Left ventricle myocardium inferior (tissue), 1 donor: ENCODE data around the gene SRF. TPM values are rescaled to one million over a fixed set of nuclear protein-coding genes. Genes with fewer than 3 reads are reported as not detected.
"Not testable (repeated sequence)": the region's sequence is repeated elsewhere in the genome, so short reads cannot be mapped to it uniquely, and the experiment has no call there.

Experiments used
- DNase-seq: peaks from one replicate; pipeline ENCODE4 v3.0.0-alpha.2; 2020
- H3K27ac ChIP-seq: fragments of 200-600 bp; replicated peaks from 2 replicates; pipeline ENCODE4 v1.8.0; 2021
- H3K27me3 ChIP-seq: fragments of 200-600 bp; 2 replicates; pipeline ENCODE4 v1.8.0; 2021; ENCODE audit warnings: low read depth
- H3K36me3 ChIP-seq: fragments of 200-600 bp; 2 replicates; pipeline ENCODE4 v1.8.0; 2021
- H3K4me1 ChIP-seq: fragments of 200-600 bp; 2 replicates; pipeline ENCODE4 v1.8.0; 2021
- H3K4me3 ChIP-seq: fragments of 200-600 bp; 2 replicates; pipeline ENCODE4 v1.8.0; 2021; ENCODE audit warnings: mild to moderate bottlenecking, moderate library complexity
- H3K9me3 ChIP-seq: fragments of 200-600 bp; replicated peaks from 2 replicates; pipeline ENCODE4 v1.8.0; 2021
- intact Hi-C: fragments of 100-400 bp; cut with micrococcal nuclease; formaldehyde crosslinking; loops from one replicate; pipeline ENCODE4 v1.11.0; 2022
- total RNA-seq: library from RNA; stranded (reverse); fragmentation: NEBNext Ultra II Directional; extraction: Animal tissue kit (Norgen Biotek cat#: 25700); gene quantifications from one replicate; pipeline ENCODE4 v1.2.1, GENCODE V29; 2021
- TF ChIP-seq, protein P1 (sequence below): fragments of 200-600 bp; IDR thresholded peaks from 2 replicates; pipeline ENCODE4 v1.8.0; 2021; ENCODE audit warnings: antibody characterized with exemption, mild to moderate bottlenecking, borderline replicate concordance
- donor health status: DM: no; HTN: yes; CAD: no; lungs with severe emphysema.

Gene SRF
- total RNA-seq, 1 donor from 2014 or later: 61.8 TPM

DNA sequence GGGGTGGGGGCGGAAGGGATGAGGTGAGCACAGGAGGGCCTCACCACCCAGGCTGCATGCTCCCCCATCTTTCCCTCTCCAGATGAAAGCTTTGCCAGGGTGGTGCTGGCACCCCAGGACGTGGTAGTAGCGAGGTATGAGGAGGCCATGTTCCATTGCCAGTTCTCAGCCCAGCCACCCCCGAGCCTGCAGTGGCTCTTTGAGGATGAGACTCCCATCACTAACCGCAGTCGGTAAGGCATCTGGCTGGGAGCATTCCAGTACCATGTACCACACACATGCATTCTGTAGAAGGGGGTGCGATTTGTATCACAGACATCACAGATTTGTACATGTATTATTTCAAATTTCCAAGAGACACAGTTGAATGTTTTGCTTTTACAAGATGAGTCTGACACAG is 40.6 kb upstream of the SRF start:
- Histone ChIP-seq H3K4me1 (peaks cover 5% of the 10 kb centered on the region), H3K4me3 (no peak overlapping the region), H3K27ac (no peak overlapping the region), H3K9me3 (no peaks in the 10 kb centered on the region), H3K36me3 (no peaks in the 10 kb centered on the region), H3K27me3 (peaks cover 4% of the 10 kb centered on the region)
- TF ChIP-seq, protein P1, sequence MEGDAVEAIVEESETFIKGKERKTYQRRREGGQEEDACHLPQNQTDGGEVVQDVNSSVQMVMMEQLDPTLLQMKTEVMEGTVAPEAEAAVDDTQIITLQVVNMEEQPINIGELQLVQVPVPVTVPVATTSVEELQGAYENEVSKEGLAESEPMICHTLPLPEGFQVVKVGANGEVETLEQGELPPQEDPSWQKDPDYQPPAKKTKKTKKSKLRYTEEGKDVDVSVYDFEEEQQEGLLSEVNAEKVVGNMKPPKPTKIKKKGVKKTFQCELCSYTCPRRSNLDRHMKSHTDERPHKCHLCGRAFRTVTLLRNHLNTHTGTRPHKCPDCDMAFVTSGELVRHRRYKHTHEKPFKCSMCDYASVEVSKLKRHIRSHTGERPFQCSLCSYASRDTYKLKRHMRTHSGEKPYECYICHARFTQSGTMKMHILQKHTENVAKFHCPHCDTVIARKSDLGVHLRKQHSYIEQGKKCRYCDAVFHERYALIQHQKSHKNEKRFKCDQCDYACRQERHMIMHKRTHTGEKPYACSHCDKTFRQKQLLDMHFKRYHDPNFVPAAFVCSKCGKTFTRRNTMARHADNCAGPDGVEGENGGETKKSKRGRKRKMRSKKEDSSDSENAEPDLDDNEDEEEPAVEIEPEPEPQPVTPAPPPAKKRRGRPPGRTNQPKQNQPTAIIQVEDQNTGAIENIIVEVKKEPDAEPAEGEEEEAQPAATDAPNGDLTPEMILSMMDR: no peak
- DNase-seq: no peak
- intact Hi-C loops: no loop called here

- H3K4me3 ChIP-seq, H3K4me1 ChIP-seq, intact Hi-C loops: not testable (repeated sequence)
Observed at GRCh38 chr6:43131379-43131778, 39.7 kb upstream of the SRF start.

DNA sequence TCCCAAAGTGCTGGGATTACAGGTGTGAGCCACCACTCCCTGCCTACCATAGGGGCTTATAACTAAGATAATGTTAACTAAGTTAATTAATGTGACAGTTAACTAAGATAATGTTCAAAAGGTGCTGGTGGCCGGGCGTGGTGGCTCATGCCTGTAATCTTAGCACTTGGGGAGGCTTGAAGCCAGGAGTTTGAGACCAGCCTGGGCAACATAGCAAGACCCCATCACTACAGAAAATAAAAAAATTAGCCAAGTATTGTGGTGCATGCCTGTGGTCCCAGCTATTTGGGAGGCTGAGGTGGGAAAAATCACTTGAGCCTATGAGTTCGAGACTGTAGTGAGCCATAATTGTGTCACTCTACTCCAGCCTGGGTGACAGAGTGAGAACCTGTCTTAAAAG is 32.8 kb upstream of the SRF start:
- H3K4me1 ChIP-seq: peaks cover 5% of the 10 kb centered on the region
- no peak for DNase-seq
- intact Hi-C loops: no loop called here
- no peaks in the 10 kb centered on the region for H3K27me3 ChIP-seq
- TF ChIP-seq, protein P1: no peak
- H3K4me3 ChIP-seq: no peak overlapping the region
- H3K27ac ChIP-seq: no peak overlapping the region
- no peaks in the 10 kb centered on the region for H3K36me3 ChIP-seq
- no peaks in the 10 kb centered on the region for H3K9me3 ChIP-seq

More at GRCh38 chr6:43131379-43131778, 39.7 kb upstream of the SRF start:
- H3K27ac ChIP-seq, H3K36me3 ChIP-seq, H3K27me3 ChIP-seq, H3K9me3 ChIP-seq, DNase-seq: not testable (repeated sequence)

- intact Hi-C loops: loop anchor here (10.0 kb wide), 1 partner anchor 235 kb away; no protein-coding TSS in a partner anchor
- not testable (repeated sequence) for H3K9me3 ChIP-seq, H3K36me3 ChIP-seq, H3K27ac ChIP-seq, H3K4me3 ChIP-seq, DNase-seq, H3K27me3 ChIP-seq
- H3K4me1 ChIP-seq: peaks cover 16% of the 10 kb centered on the region
Observed at GRCh38 chr6:43139973-43140372, 31.1 kb upstream of the SRF start.

DNA sequence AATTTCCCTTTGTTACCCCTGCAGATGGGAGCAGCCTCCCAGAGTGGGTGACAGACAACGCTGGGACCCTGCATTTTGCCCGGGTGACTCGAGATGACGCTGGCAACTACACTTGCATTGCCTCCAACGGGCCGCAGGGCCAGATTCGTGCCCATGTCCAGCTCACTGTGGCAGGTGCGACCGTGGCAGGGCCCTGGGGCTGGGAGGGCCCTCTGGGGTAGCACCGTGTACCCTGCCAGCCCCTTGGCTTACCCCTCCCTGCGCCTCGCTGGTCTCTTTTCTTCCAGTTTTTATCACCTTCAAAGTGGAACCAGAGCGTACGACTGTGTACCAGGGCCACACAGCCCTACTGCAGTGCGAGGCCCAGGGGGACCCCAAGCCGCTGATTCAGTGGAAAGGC is 29.4 kb upstream of the SRF start:
- Histone ChIP-seq H3K36me3 (no peaks in the 10 kb centered on the region), H3K4me3 (no peak overlapping the region), H3K27ac (no peak overlapping the region), H3K4me1 (peaks cover 16% of the 10 kb centered on the region), H3K9me3 (no peaks in the 10 kb centered on the region), H3K27me3 (no peaks in the 10 kb centered on the region)
- TF ChIP-seq, protein P1: no peak
- DNase-seq: no peak
- intact Hi-C loops: loop anchor here (10.0 kb wide), 1 partner anchor 237 kb away; no protein-coding TSS in a partner anchor

GRCh38 chr6:43142101-43142500 is 29.0 kb upstream of the SRF start:
- no peaks in the 10 kb centered on the region for H3K36me3 ChIP-seq
- no peak overlapping the region for H3K4me3 ChIP-seq
- peaks cover 20% of the 10 kb centered on the region for H3K4me1 ChIP-seq
- H3K9me3 ChIP-seq: no peaks in the 10 kb centered on the region
- no peak for DNase-seq
- no peaks in the 10 kb centered on the region for H3K27me3 ChIP-seq
- H3K27ac ChIP-seq: no peak overlapping the region
- TF ChIP-seq, protein P1: no peak
- intact Hi-C loops: loop anchor here (10.0 kb wide), 1 partner anchor 237 kb away; no protein-coding TSS in a partner anchor
